HEK293T (cell line): Measurements from ENCODE around the gene RNF222.

ENCODE experiments used
- ARNT ChIP-seq: fragments of 450-650 bp; IDR thresholded peaks from 2 replicates; pipeline ENCODE4 v1.6.1; 2017; ENCODE audit warnings: mild to moderate bottlenecking
- BHLHE40 ChIP-seq: fragments of 450-650 bp; IDR thresholded peaks from 2 replicates; pipeline ENCODE4 v1.6.1; 2016; ENCODE audit warnings: mild to moderate bottlenecking, moderate library complexity, borderline replicate concordance
- CTBP1 ChIP-seq: fragments of 450-650 bp; IDR thresholded peaks from 2 replicates; pipeline ENCODE4 v1.6.1; 2016; ENCODE audit warnings: borderline replicate concordance
- ELF4 ChIP-seq: fragments of 450-650 bp; IDR thresholded peaks from 2 replicates; pipeline ENCODE4 v1.6.1; 2017; ENCODE audit warnings: antibody characterized with exemption
- FOXA1 ChIP-seq: fragments of 450-650 bp; IDR thresholded peaks from 2 replicates; pipeline ENCODE4 v1.6.1; 2016; ENCODE audit warnings: mild to moderate bottlenecking
- FOXK2 ChIP-seq: fragments of 450-650 bp; IDR thresholded peaks from 2 replicates; pipeline ENCODE4 v1.6.1; 2016; ENCODE audit warnings: mild to moderate bottlenecking
- HDGF ChIP-seq: fragments of 450-650 bp; IDR thresholded peaks from 2 replicates; pipeline ENCODE4 v1.6.1; 2017; ENCODE audit warnings: antibody characterized with exemption, borderline replicate concordance
- L3MBTL2 ChIP-seq: fragments of 450-650 bp; conservative IDR thresholded peaks from 2 replicates; pipeline ENCODE4 v1.6.1; 2016; ENCODE audit warnings: mild to moderate bottlenecking
- NFRKB ChIP-seq: fragments of 450-650 bp; IDR thresholded peaks from 2 replicates; pipeline ENCODE4 v1.6.1; 2016; ENCODE audit warnings: mild to moderate bottlenecking, moderate library complexity
- SP1 ChIP-seq: fragments of 450-650 bp; IDR thresholded peaks from 2 replicates; pipeline ENCODE4 v1.6.1; 2017
- TF ChIP-seq, protein P1 (sequence below): fragments of 450-650 bp; IDR thresholded peaks from 2 replicates; pipeline ENCODE4 v1.6.1; 2016

DNA sequence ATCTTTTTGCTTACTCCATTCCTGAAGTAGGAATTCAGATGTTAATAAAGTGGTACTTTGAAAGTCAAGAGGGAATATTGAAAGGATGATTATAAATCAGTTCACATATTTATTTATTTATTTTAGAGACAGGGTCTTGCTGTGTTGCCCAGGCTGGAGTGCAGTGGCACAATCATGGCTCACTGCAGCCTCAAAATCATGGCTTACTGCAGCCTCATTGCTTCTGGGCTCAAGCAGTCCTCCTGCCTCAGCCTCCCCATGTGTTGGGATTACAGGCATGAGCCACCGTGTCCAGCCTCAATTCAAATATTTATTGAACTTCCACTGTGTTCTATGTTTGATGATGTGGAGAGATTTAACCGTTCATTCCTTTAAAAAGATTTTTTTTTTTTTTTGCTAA, 44.7 kb upstream of the RNF222 start:
- no peak for TF ChIP-seq SP1
- TF ChIP-seq, protein P1, sequence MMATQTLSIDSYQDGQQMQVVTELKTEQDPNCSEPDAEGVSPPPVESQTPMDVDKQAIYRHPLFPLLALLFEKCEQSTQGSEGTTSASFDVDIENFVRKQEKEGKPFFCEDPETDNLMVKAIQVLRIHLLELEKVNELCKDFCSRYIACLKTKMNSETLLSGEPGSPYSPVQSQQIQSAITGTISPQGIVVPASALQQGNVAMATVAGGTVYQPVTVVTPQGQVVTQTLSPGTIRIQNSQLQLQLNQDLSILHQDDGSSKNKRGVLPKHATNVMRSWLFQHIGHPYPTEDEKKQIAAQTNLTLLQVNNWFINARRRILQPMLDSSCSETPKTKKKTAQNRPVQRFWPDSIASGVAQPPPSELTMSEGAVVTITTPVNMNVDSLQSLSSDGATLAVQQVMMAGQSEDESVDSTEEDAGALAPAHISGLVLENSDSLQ = no peak
- no peak for TF ChIP-seq BHLHE40
- TF ChIP-seq NFRKB = no peak
- no peak for TF ChIP-seq ELF4
- TF ChIP-seq FOXA1 = no peak
- no peak for TF ChIP-seq L3MBTL2
- no peak for TF ChIP-seq ARNT
- TF ChIP-seq CTBP1 = no peak
- no peak for TF ChIP-seq FOXK2
- no peak for TF ChIP-seq HDGF
